GM12872 (cell line): ENCODE results near the gene TEAD1.

Source experiments
- CTCF ChIP-seq: IDR thresholded peaks from 3 replicates; pipeline ENCODE4 v1.5.1; 2011; ENCODE audit warnings: low read depth, mild to moderate bottlenecking, low read length, moderate library complexity; ENCODE audit not compliant: insufficient read depth

TEAD1 gene

GRCh38 chr11:12792590-12792989, 118.4 kb downstream of the TEAD1 start:
- TF ChIP-seq CTCF: no peak

GRCh38 chr11:12793065-12793464, 118.8 kb downstream of the TEAD1 start:
- TF ChIP-seq CTCF: no peak

- TF ChIP-seq CTCF: no peak
These were observed 119.3 kb downstream of the TEAD1 start for GRCh38 chr11:12793506-12793905.

GRCh38 chr11:12794576-12795230, 120.5 kb downstream of the TEAD1 start:
- no peak for TF ChIP-seq CTCF

GRCh38 chr11:12797996-12798395, 123.8 kb downstream of the TEAD1 start:
- TF ChIP-seq CTCF: no peak

- TF ChIP-seq CTCF: no peak
These were observed 124.4 kb downstream of the TEAD1 start for GRCh38 chr11:12798609-12799011.

GRCh38 chr11:12799334-12799835, 125.2 kb downstream of the TEAD1 start:
- TF ChIP-seq CTCF: no peak
